GM18505 (cell line): ENCODE data around the gene TPP1.

Experiments
- ATAC-seq: cut with Tn5 transposase; IDR thresholded peaks from one replicate; pipeline ENCODE4 v1.9.1; 2021; ENCODE audit not compliant: unreplicated experiment
- POLR2A ChIP-seq: IDR thresholded peaks from 4 replicates; pipeline ENCODE4 v1.6.1; 2011; ENCODE audit warnings: borderline replicate concordance; ENCODE audit not compliant: insufficient read depth, insufficient read length; ENCODE audit errors: extremely low read depth

TPP1 gene

DNA sequence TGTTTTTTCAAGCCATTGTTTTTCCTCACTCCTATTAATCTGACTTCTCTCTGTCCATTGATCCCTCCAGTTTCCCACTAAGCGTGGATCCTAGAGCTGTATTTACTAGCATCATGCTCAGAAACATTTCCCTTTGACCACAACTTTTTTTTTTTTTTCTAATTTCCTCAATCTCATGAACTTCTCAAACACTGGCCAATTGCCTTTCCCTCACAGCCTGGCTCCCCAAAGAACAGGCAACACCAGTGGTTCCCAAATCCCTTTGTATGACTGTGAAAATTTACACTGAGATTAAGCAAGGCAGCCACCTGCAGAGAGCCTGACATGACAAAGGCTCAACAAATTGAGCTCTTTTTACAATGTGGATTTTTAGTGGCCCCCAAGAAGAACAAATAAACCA is 1.4 kb upstream of the TPP1 start:
- ATAC-seq = no peak
- TF ChIP-seq POLR2A = no peak

DNA sequence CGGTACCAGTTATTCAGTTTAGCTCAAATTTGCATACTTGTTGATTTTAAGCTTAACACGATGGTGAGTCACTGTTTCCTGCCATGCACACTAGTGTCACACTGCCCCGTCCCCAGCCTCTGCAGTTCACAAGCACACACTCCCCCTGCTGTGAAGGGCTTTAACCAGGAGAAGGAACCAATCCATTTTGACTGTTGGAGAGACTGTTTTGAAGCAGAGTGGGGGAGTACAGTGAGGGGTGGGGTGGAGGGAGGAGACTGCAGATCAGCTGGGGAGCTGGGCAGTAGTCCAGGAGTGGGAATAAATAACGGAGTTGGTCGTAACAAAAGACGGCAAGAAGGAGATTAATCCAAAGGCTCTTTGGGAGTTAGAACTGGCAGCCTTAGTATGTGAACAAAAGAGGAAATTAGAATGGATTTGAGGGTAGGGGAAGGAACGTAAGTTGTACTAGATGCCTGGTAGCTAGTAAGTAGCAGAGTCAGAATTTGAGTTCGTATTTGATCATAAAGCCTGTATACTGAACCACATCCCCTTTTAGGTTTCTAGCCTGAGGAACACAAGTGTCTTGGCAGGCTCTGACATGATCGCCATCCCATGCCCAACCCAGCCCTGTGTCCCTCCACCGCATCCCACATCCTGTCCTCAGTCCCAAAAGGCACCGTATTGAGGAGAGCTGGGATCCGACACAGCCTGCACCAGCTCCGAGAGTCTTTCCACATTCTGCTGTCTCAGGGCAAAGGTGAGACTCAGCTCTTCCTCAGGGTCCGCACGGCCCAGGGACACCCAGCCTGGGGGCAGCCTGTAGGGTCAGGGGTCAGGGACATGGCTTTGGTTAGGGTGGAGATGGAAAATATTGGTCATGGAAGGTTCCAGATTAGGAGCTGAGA is 862 bp downstream of the TPP1 start:
- ATAC-seq = no peak

DNA sequence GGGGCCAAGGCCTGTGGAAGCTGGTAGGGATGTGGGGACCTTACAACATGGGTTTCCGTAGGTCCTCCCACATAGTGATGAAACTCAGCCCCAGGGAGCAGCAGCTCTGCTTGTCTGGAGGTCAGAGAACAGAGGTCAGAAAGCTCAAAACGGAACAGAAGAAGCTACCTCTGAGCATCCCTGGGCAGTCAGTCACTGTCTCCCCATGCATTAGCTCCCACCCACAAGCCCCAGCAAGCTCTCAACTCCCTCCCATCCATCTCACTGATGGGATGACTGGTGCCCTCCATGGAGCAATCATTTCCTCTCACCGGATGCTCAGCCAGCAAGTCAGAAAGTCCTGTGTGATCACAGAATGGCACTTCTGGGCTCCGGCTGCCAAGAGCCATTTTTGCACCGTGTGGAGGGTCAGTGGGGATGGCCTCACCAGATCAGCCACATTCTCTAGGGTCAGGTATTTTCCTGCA is 1.9 kb downstream of the TPP1 start:
- no peak for TF ChIP-seq POLR2A
- no peak for ATAC-seq

More for the DNA sequence above, 862 bp downstream of the TPP1 start:
- TF ChIP-seq POLR2A = peak; percentile 22

DNA sequence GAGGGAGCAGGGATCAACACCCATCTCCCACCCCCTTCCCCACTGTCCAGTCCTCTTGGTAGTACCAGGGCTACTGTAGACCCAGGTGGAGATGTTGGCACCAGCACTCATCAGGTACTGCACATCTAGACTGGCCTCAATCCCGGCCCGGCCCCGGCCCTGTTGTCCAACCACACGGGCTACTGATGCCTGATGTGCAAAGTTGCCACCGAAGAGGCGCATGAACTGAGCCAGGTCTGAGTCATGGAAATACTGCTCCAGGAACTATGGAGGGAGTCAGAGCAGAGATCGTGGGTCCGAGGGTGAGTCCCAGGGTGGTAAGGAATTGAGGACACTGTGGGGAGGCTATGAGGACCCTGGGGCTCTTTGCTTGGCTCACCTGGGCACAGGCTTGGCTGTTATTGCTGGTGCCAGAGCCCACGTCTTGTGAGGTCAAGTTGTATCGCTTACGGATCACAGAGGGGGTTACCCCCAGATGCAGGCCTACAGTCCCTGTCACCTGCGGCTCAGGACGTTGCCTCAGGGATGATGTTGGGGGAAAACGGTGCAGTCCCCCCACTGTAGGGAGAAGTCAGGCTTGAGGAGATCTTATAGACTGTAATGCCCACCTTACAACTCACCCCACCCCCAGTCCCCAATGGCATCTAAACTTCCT is 2.5 kb downstream of the TPP1 start:
- no peak for TF ChIP-seq POLR2A
- no peak for ATAC-seq

DNA sequence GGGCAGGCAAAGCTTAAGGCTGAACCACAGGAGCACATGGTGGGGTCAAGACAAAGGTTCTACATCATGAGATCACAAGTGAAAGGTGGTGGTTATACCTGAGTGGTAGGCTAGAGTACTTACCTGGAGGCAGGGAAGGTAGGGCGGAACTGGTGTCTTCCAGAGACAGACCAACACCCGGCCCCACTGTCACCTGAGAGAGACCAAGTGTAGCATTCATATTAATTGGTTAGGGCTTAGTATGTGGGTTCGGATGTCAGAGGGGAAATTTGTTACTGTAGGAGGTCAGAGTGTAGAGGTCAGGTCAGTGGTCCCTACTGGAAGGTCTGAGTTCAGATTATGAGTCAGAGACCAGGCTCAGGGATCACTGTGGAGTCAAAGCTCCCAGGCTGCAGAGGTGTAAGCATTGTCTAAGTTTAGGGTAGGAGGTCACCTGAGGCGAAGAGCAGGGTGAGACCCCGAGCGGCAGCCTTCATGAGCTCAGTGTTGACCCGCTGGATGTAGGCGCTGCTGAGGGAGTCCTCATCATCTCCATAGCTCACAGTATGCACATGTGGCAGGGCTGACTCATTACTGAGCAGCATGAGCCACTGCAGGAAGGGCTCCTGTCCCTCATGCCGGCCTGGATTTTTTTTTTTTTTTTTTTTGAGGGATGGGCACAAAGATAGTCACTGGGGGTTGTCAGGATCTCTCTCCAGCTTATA is 3.2 kb downstream of the TPP1 start:
- no peak for ATAC-seq
- no peak for TF ChIP-seq POLR2A

DNA sequence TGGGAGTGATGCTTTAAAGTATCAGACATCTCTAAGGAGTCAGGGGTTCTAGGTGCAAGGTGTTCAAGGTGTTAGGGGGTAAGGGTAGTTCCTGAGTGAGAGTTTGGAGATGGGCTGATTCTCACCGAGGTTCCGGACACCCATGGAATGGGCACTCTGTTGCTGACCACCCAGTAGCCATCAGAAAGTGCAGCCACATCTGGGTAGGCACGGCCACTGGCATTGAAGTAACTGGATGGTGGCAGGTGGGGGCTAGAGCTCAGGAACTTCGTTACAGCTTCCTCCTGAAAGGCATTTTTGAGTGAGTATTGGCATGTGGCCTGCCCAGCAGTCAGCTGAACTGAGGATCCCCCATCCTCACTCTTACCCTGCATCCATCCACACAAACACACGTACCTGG is 4.2 kb downstream of the TPP1 start:
- no peak for ATAC-seq
- TF ChIP-seq POLR2A = no peak

DNA sequence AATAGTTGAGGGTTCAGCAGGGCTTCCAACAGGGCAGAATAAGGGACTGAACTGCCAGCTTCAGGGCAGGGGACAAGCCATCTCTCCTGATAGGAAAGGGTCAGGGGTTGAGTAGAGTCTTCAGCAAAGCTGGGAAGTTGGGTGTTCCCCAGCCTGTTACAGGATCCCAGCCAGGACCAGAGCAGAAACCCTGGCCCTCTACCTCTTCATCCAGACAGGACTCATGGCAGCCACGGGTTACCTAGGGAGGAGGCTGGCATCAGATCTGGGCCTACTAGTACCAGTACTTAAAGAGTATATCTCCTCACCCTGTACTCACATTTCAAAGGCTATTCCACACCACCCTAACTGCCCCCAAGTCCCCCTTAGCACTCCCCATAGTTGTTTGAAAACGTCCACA is 4.8 kb downstream of the TPP1 start:
- no peak for ATAC-seq
- no peak for TF ChIP-seq POLR2A

DNA sequence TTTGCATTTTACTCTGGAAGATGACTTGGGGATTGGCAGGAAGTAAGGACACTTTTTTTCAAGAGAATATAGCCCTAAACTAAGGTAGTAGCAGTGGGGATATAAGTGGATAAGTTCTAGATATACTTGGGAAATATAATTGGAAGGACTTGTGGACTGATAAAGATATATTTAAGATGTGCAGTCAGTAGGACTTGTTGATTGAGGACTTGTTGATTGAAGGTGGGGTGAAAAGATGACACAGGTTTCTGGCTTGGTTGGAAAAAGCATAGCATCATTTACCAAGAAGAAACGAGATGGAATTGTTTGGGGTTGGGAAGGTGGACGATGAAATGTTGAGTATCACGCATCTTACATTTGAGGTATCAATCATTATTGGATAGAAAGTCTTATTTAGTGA is 5.7 kb downstream of the TPP1 start:
- no peak for ATAC-seq
- TF ChIP-seq POLR2A = no peak

DNA sequence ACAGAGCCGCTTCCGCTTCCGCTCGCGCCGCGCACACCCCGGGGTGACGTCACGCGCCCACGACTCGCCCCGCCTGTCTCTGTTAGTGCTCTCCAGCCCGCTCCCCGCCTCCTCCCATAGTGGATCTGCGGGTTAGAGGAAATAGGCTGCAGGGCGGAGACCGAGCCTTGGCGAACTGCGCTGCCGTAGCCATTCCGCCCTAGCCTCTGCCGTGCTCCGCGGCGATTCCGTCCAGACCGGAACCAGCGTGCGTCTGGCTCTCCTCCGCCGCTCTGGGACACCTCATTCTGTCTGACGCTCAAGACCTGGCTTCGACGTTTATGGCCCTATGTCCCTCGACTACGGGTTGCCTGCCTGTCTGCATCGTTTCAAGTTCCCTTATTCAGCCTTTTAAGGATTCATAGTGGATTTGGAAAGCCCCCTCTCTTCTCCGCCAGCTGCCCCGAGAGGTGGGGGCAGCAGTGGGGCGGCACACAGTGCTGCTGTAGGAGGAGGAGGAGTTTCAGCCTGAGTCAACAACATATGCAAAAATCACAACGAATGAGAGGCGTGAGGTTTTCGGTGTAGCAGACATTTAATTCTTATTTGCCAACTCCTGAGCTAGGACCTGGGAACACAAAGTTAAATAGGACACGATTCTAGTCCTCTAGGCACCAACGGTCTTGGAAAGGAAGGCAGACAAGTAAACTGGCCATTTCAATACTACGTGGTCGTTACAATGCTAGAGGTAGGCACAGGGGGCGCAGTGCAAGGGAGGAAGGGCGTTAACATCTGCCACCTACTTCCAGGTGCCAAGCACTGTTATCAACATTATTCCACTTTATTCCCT is 6.8 kb downstream of the TPP1 start, which contains the start of gene TAF10:
Gene TAF10 (minus strand): TSS at position 4 of the 829 bp plus-strand sequence. CDS start 27 bp downstream, outside the sequence.
- peak; percentile 97 for TF ChIP-seq POLR2A
- peak; percentile 86 for ATAC-seq

DNA sequence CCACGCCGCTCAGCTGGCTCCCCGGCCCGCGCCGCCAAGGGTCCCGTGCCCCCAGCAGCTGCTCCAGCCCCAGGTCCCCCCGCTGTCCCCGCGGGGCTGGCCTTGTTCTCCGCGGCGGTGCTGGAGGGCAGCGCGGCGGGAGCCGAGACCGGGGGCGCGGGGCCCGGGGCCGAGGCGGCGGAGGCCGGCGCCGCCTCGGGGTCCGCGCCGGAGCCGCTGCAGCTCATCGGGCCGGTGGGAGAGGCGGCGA is 7.3 kb downstream of the TPP1 start:
- ATAC-seq = peak; percentile 20
- no peak for TF ChIP-seq POLR2A

DNA sequence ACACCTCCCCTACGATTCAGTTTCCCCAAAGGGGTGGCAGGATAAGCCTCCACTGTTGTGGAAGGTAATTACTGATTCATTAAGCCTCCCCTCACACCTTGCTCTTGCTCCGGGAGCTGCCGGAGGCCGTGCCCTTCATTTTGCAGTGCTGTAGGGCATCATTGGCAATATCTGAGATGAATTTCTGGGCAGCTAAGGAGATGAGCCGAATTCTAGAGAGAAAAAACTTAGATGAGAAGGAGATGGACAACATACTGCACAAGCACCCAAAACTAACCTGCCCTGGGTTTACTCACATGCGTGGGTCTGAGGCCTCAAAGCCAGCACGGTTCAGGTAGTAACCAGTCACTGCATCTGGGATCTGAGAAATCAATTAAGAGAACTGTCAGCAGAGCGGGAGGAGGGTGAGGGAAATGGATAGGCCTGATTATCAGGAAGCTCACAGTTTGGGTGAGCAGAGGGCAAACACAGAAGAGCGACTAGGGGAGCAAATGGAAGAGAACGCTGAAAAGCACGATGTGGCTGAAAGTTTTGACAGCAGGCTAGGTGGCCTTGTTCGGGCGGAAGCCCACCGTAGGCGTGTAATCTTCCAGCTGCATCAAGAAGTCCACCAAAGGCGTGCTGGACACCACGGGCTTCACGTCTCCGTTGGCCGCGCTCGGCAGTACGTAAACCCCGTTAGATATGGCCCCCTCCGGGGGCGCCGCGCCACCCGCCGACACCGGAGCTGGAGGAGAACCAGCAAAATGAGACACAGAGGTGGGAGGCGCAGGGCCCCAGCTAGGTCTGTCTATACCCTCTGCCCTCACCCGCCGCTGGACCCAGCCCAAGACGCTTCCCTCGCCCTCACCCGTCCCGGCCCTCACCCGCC is 7.9 kb downstream of the TPP1 start:
- no peak for ATAC-seq
- no peak for TF ChIP-seq POLR2A

DNA sequence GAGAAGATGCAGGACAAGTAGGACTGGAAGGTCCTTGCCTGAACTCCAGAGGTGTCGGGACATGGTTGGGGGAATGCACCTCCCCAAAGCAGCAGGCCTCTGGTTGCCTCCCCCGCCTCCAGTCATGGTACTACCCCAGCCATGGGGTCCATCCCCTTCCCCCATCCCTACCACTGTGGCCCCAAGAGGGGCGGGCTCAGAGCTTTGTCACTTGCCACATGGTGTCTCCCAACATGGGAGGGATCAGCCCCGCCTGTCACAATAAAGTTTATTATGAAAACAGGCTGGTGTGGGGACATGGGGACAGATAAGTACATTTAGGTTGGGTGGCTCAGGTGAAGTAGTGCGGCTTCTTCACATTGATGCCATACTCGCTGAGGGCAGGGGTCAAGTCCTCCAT is 8.6 kb downstream of the TPP1 start:
- no peak for ATAC-seq
- no peak for TF ChIP-seq POLR2A
